DMS79 treated with DMSO at 0.1 percent for 48 hours (cell line): ENCODE results near the gene NCEH1.
"Not testable (repeated sequence)": the region's sequence is repeated elsewhere in the genome, so short reads cannot be mapped to it uniquely, and the experiment has no call there.

Experiments
- DNase-seq: peaks from one replicate; lab custom pipeline; 2025; lab: John Stamatoyannopoulos, UW

NCEH1 gene

GRCh38 chr3:172707030-172707429 is 3.8 kb downstream of the NCEH1 start:
- DNase-seq = no peak

- DNase-seq = no peak
Measured at GRCh38 chr3:172705170-172705569, 5.7 kb downstream of the NCEH1 start.

GRCh38 chr3:172704001-172704400 is 6.9 kb downstream of the NCEH1 start:
- no peak for DNase-seq

- DNase-seq = not testable (repeated sequence)
Measured at GRCh38 chr3:172702731-172703130, 8.1 kb downstream of the NCEH1 start.

GRCh38 chr3:172702256-172702655 is 8.6 kb downstream of the NCEH1 start:
- no peak for DNase-seq

- DNase-seq = no peak
Measured at GRCh38 chr3:172701751-172702150, 9.1 kb downstream of the NCEH1 start.

GRCh38 chr3:172700936-172701455 is 9.9 kb downstream of the NCEH1 start:
- no peak for DNase-seq

GRCh38 chr3:172700256-172700655 is 10.6 kb downstream of the NCEH1 start:
- DNase-seq = no peak

GRCh38 chr3:172699031-172699430 is 11.8 kb downstream of the NCEH1 start:
- DNase-seq = no peak

GRCh38 chr3:172698631-172699030 is 12.2 kb downstream of the NCEH1 start:
- no peak for DNase-seq

- no peak for DNase-seq
Measured at GRCh38 chr3:172697558-172697957, 13.3 kb downstream of the NCEH1 start.

GRCh38 chr3:172696357-172696756 is 14.5 kb downstream of the NCEH1 start:
- no peak for DNase-seq

- no peak for DNase-seq
Measured at GRCh38 chr3:172694573-172695246, 16.2 kb downstream of the NCEH1 start.

GRCh38 chr3:172692751-172693338 is 18.0 kb downstream of the NCEH1 start:
- no peak for DNase-seq

GRCh38 chr3:172690936-172691335 is 19.9 kb downstream of the NCEH1 start:
- DNase-seq = no peak

GRCh38 chr3:172688588-172688987 is 22.3 kb downstream of the NCEH1 start:
- no peak for DNase-seq

- no peak for DNase-seq
Measured at GRCh38 chr3:172687501-172687900, 23.4 kb downstream of the NCEH1 start.

GRCh38 chr3:172685331-172686214 is 25.3 kb downstream of the NCEH1 start:
- DNase-seq = no peak

- DNase-seq = no peak
Measured at GRCh38 chr3:172680684-172681083, 30.2 kb downstream of the NCEH1 start.

GRCh38 chr3:172679599-172679998 is 31.3 kb downstream of the NCEH1 start:
- DNase-seq = no peak

GRCh38 chr3:172678068-172678467 is 32.8 kb downstream of the NCEH1 start:
- no peak for DNase-seq

- no peak for DNase-seq
Measured at GRCh38 chr3:172676196-172676922, 34.5 kb downstream of the NCEH1 start.
